Activated CD4-positive, CD25-positive, alpha-beta regulatory T cell treated with anti-CD3 and anti-CD28 coated beads, Interleukin-2, amount 50 U/mL, for 72 hours (primary cell): ENCODE measurements around the gene SCMH1.

Experiments
- DNase-seq: peaks from one replicate; pipeline ENCODE4 v3.0.0; 2021

The SCMH1 gene

GRCh38 chr1:41078193-41078592 lies 163.9 kb downstream of the SCMH1 start:
- DNase-seq = no peak

GRCh38 chr1:41073971-41074370 lies 168.1 kb downstream of the SCMH1 start:
- no peak for DNase-seq

- DNase-seq = no peak
Measured at GRCh38 chr1:41072051-41072450, 170.1 kb downstream of the SCMH1 start.

DNA sequence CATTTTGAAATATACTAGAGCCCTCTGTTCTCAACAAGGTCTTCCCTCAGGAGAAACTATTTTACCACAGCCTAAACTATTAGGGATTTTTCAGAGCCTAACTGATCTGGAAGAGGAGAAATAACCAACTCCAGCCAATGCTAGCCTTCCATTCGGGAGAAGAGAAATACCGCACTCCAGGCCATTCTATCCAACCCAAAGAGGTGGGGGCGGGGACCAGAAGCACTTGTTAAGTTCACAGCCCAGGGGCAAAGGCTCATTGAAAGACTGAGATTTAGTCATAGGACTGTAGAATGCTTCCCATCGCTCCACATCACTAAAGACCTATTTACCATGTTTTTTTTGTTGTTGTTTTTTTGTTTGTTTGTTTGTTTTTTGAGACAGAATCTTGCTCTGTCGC lies 185.2 kb downstream of the SCMH1 start:
- no peak for DNase-seq

DNA sequence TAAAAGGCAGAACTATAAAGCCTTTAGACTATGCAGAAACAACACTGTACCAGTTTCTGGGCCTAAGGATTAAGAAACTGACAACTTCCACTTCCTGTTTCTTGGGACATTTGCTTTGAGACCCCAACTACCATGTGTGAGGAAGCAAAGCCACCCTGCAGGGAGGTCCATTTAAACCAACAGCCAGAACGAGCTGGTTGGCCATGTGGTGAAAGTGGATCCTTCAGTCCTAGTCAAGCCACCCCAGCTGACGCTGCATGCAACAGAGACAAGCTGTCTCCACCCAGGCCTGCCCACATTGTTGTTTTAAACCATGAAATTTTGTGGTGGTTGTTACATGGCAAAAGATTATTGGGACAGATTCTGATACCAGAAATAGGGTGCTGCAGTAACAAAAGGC lies 188.8 kb downstream of the SCMH1 start:
- no peak for DNase-seq

GRCh38 chr1:41051022-41051421 lies 191.1 kb downstream of the SCMH1 start:
- no peak for DNase-seq

GRCh38 chr1:41048540-41048939 lies 193.6 kb downstream of the SCMH1 start:
- no peak for DNase-seq

DNA sequence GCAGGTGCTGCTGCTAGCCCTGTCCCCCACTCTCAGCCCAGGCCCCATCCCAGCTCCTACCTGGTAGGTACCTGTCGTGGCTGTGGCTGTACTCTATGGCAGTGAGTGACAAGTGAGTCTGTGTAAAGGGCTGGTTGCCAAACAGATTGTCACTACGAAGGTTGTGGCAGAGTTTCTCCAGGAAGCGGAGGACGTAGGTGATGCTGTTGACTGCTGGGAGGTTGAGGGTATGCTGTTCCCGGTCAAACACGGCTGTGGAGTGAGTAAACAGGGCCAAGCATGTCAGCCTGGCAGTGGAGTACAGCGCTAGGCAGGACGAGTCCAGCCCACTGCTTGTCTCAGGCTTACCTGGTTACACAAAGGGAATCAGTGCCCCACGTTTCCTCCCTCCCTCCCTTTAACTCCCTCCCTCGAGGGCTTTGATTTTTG lies 195.7 kb downstream of the SCMH1 start:
- no peak for DNase-seq

DNA sequence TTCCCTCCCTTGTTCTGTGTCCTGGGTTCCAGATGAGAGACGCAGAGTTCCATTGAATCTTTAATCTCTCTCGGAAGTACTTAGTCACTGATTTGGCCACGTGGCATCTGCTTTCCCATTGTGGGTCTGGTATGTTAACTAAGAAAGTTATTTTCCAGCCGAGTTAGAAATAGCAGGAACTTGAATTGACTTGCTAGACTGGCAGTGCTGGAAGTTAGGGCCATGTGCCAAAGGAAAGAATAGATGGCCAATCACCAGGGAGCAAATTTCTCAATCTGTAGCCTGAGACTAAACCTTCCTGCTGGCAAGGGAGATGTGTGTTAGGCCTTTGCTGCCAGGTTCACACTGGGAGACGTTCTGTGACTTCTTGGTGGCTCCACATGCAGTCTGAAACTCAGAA lies 196.4 kb downstream of the SCMH1 start:
- DNase-seq = no peak

DNA sequence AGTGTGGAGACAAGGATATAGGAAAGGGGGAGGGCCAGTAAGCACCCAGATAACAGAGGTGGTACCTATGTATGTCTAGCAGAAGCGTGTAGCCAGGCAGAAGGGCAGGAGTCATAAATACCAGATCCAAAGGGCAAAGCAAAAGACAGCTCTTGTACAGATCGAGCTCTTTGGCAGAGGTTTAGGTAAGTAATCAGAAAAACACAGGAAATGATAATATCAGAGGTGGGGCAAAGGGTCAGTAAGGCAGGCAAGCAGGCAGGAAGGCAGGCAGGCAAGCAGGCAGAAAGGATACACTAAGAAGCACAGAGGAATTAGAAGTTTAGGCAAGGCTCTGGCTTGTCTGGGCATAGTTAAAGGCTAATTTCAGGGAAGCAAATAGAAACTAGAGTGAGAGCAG lies 197.9 kb downstream of the SCMH1 start:
- no peak for DNase-seq

DNA sequence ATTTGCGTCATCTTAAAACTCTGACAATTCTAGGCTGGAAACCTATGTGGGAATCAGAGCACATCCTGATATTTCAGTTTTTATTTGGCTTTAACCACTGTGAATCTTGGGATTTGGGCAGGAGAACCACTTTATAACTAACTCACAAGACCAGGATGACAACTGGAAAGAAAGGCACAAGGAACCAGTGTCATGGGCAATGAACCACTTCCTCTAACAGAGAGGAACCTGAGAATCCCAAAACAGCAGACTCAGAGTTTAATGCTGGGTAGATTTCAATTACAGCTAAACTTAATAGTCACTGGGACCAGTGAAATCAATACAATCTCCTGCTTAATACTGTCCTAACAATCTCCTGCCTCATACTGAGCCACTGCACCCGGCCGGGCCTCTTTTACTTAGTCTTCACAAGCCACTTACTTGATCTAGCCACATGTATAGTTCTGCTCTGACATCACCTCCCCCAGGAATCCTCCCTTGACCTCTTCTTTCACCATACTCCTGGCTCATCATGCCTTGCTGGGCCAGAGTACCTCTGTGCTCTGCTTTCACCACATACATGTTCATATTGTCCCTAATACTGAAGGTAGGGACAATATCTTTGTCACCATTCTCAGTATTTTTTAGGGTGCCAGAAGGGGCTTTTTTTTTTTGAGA lies 200.4 kb downstream of the SCMH1 start:
- no peak for DNase-seq

DNA sequence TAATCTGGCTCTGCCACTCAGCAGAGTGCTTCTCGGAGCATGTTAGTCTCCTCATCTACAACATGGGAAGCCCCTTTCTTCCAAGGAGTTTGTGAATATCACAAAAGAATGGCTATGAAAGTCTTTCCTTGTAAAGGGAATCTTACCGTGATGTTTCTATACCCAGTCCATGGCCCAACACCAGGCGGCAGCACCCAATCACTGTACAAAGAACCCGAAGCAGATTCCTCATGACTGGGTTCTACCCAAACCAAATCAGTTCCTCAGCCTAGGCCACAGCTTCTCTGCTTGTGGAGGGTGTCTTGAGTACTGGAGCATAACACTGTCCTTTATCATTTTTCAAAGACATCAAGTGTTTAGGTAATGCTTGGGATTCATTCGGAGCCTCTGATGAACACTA lies 204.0 kb downstream of the SCMH1 start:
- DNase-seq = no peak

GRCh38 chr1:41037116-41037903 lies 204.8 kb downstream of the SCMH1 start:
- DNase-seq = no peak

DNA sequence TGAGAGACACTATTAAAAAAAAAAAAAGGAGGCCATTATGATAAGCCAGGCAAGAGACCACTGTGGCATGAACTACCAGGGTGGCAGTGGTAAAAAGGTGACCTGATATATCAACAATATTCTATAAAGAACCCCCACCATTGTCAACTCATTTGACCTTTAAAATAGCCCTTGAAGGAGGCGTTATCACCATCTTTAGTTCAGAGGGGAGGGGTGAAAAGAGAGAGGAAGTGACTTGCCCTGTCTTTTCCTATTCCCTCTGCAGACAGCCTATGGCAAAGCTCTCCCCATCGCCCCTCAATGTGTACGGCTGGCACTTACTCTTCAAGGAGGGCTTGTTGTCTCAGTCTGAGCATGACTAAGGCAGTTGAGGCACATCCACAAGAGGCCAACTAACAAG lies 208.8 kb downstream of the SCMH1 start:
- no peak for DNase-seq

- DNase-seq = no peak
Measured at GRCh38 chr1:41032147-41032546, 210.0 kb downstream of the SCMH1 start.

GRCh38 chr1:41030872-41031616 lies 211.1 kb downstream of the SCMH1 start:
- no peak for DNase-seq

DNA sequence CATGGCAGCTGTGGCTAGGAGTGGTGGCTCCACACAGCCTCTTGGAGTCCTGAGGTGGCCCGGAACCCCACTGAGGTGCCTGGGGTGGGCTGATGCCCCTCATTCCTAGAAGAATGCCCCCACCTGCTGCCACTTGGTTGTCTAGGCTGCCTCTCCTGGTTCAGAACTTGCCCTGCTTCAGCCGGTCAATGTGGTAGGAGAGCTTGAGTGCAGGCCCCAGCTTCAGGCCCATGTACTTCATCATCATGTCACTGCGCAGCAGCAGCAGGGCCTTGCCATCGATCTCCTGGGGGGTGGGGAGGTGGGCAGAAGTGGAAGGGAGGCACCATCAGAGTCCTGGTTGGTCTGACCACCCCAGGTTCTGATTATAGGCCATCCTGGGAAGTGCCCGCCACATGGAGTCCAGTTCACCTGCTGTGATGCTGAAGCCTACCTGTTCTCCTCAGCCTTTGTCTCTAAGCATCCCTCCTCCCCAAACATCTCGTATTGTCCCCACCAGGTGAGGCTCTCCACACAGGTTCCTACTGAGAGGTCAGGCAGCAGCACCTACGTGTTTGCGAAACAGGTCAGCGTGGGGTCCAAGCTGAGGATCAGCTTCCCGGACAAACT lies 214.0 kb downstream of the SCMH1 start:
- no peak for DNase-seq

GRCh38 chr1:41025979-41026819 lies 215.9 kb downstream of the SCMH1 start:
- DNase-seq = no peak

DNA sequence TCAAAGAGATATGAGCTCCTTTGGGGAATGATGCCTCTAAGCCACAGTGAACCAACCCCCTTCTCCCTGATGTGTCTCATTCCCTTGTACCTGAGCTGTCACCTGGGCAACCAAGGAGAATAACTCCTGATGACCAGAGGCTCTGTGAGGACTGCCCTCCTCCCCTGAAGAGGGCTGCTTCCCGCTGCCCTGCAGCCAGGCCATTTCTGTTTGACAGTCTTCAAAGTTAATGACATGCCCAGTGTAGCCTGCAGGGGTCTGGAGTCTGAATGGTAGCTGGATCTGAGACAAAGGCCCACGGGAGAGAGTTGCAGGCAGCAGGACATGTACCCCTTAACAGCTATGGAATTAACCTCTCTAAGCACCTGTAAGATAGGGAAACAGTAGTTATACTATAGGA lies 217.2 kb downstream of the SCMH1 start:
- DNase-seq = no peak

- DNase-seq = no peak
Measured at GRCh38 chr1:41023279-41023990, 218.7 kb downstream of the SCMH1 start.

GRCh38 chr1:41022424-41022823 lies 219.7 kb downstream of the SCMH1 start:
- DNase-seq = no peak
